ENCODE data around the gene WDR77. TPM values are rescaled to one million over a fixed set of nuclear protein-coding genes. Genes with fewer than 3 reads are reported as not detected.
A peak's percentile ranks its signal among the peaks of the same experiment; 100 is the strongest.

Gene WDR77
- total and polyA plus RNA-seq, 9 of the 15 experiments (the other 6 are each of a cell fraction or from before 2014, with no cell fraction given): 20.6 to 160 (median 75.3) TPM

- TF ChIP-seq NRF1 (conservative IDR thresholded peaks at IDR 0.05 in 1 of 2, IDR thresholded peaks at IDR 0.05 in 1 of 2) (no peak), MCM3 (IDR thresholded peaks at IDR 0.05) (no peak), ZNF518B (CRISPR knock-in tag; IDR thresholded peaks at IDR 0.05) (no peak), ZNF778 (CRISPR knock-in tag; IDR thresholded peaks at IDR 0.05) (no peak), SIX5 (IDR thresholded peaks at IDR 0.05; ENCODE audit: borderline replicate concordance in 1 of 2, insufficient read depth in 1 of 2, low read depth in 1 of 2, low read length in 2 of 2) (no peak), ZNF707 (CRISPR knock-in tag; conservative IDR thresholded peaks at IDR 0.05) (no peak), ZC3H8 (IDR thresholded peaks at IDR 0.05) (no peak), CTBP1 (IDR thresholded peaks at IDR 0.05; ENCODE audit: borderline replicate concordance) (peak; percentile 36; the same call in 1 of the 2 replicates), MYBL2 (IDR thresholded peaks at IDR 0.05; ENCODE audit: low read depth) (no peak), MYBL2 (CRISPR knock-in tag; IDR thresholded peaks at IDR 0.05; ENCODE audit: borderline replicate concordance) (no peak), ZNF3 (CRISPR knock-in tag; IDR thresholded peaks at IDR 0.05) (no peak), ZBTB43 (CRISPR knock-in tag; IDR thresholded peaks at IDR 0.05) (no peak), ATF3 (IDR thresholded peaks at IDR 0.05) (no peak), ATF3 (CRISPR knock-in tag; conservative IDR thresholded peaks at IDR 0.05) (no peak), ZNF280A (IDR thresholded peaks at IDR 0.05; ENCODE audit: low read depth, partially characterized antibody) (no peak), ZNF79 (CRISPR knock-in tag; IDR thresholded peaks at IDR 0.05; ENCODE audit: low read depth) (no peak), RBM25 (IDR thresholded peaks at IDR 0.05; ENCODE audit: low read depth, low read length, severe bottlenecking) (no peak), MEF2A (IDR thresholded peaks at IDR 0.05; ENCODE audit: control insufficient read depth, low read depth, low read length) (no peak), SMARCB1 (IDR thresholded peaks at IDR 0.05; ENCODE audit: insufficient read length, low read depth) (no peak), COPS2 (conservative IDR thresholded peaks at IDR 0.05) (no peak), PPARD (CRISPR knock-in tag; IDR thresholded peaks at IDR 0.05) (no peak), OTX1 (CRISPR knock-in tag; IDR thresholded peaks at IDR 0.05) (no peak)
Observed at GRCh38 chr1:111463029-111463683, 14.1 kb upstream of the WDR77 start (continued).
